Astrocyte of the spinal cord (primary cell): ENCODE measurements around the gene PRR5L.

ENCODE experiments used
- DNase-seq: peaks from one replicate; pipeline ENCODE4 v3.0.0; 2011; ENCODE audit warnings: low read depth, low spot score
- H3K4me3 ChIP-seq: 2 replicates; pipeline ENCODE4 v1.5.1; 2011; ENCODE audit warnings: low read depth, mild to moderate bottlenecking, low read length, moderate library complexity
- CTCF ChIP-seq: IDR thresholded peaks from 2 replicates; pipeline ENCODE4 v1.5.1; 2012; ENCODE audit warnings: low read depth, mild to moderate bottlenecking, low read length, inconsistent platforms
- in situ Hi-C: cut with HindIII; loops from 2 replicates; pipeline ENCODE4 v1.10.0; 2017; ENCODE audit warnings: low sequenced_read_pairs

The PRR5L gene

GRCh38 chr11:36360318-36360717 is 64.2 kb downstream of the PRR5L start:
- in situ Hi-C loops, result no loop called here
- no peak for TF ChIP-seq CTCF
- DNase-seq, result no peak
- no peak overlapping the region for H3K4me3 ChIP-seq

- in situ Hi-C loops, result no loop called here
- no peak overlapping the region for H3K4me3 ChIP-seq
- peak; percentile 30 for DNase-seq
- no peak for TF ChIP-seq CTCF
Observed at GRCh38 chr11:36360826-36361415, 64.8 kb downstream of the PRR5L start.

- TF ChIP-seq CTCF, result no peak
- in situ Hi-C loops, result no loop called here
- no peak for DNase-seq
- H3K4me3 ChIP-seq, result peak overlapping the region; percentile 6
Observed at GRCh38 chr11:36361472-36361871, 65.4 kb downstream of the PRR5L start.

- H3K4me3 ChIP-seq, result peak overlapping the region; percentile 6
- no peak for TF ChIP-seq CTCF
- in situ Hi-C loops, result no loop called here
- DNase-seq, result peak; percentile 95
Observed at GRCh38 chr11:36361901-36362391, 65.9 kb downstream of the PRR5L start.

- no peak for TF ChIP-seq CTCF
- peak; percentile 85 for DNase-seq
- in situ Hi-C loops, result no loop called here
- H3K4me3 ChIP-seq, result no peak overlapping the region
Observed at GRCh38 chr11:36362902-36363301, 66.8 kb downstream of the PRR5L start.

GRCh38 chr11:36363361-36364268 is 67.5 kb downstream of the PRR5L start:
- H3K4me3 ChIP-seq, result no peak overlapping the region
- TF ChIP-seq CTCF, result no peak
- no peak for DNase-seq
- in situ Hi-C loops, result no loop called here
